Colon (tissue), 2 donors: ENCODE data around the gene CKAP5.
"Not testable (repeated sequence)": the region's sequence is repeated elsewhere in the genome, so short reads cannot be mapped to it uniquely, and the experiment has no call there.

ENCODE experiments used
- FAIRE-seq: peaks from 2 replicates; lab custom pipeline; 2012; peaks lifted over from hg19 to GRCh38; lab: Jason Lieb, UNC
- donor health status: control.
- donor health status: control.

The CKAP5 gene

DNA sequence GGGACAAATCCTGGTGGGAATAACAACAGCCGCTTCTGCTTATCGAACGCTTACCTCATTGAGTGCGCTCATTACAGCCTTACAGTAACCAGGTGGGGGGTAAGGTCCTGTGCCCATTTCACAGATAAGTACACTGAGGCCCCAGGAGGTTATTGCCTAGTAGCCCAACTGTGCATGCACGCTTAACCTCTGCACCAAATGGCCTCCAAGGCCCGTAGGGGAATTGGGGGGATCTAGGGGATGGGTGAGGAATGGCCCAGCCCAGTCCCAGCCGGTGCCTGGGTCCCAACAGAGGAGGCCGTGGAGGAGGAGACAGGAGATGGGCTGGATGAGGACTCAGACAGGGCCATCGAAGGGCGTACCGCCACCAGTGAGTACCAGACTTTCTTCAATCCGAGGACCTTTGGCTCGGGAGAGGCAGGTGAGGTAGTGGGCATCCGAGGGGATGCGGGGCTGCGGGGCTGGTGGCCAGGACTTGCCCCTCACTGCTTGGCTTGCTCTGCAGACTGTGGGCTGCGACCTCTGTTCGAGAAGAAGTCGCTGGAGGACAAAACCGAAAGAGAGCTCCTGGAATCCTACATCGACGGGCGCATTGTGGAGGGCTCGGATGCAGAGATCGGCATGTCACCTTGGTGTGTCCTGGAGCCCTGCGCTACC, 119.7 kb downstream of the CKAP5 start:
- no peak for FAIRE-seq

DNA sequence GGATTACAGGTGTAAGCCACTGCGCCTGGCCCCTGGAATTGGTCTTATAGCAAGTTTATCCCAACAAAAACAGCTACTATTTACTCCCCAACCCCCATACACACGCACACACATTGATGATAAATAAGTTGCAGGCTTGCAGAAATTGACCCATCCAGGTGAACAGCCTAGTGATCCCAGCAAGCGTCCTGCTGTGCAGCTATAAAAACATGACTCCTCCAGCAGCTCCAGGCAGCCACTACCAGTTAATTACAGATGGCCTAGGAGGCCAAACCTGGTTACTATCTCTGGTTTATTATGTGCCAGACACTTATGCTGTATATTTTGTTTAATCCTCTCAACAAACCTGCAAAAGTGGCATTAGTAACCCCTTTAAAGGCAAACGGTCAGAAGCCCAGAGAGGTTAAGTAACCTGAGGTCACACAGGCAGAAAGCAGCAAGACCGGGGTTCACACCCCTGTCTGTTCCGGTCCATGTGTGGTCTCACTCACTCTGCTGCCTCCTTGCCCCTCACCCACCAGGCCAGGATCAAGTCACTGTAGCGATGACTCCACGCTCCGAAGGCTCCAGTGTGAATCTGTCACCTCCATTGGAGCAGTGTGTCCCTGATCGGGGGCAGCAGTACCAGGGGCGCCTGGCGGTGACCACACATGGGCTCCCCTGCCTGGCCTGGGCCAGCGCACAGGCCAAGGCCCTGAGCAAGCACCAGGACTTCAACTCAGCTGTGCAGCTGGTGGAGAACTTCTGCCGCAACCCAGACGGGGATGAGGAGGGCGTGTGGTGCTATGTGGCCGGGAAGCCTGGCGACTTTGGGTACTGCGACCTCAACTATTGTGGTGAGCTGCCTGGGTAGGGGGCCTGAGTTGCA, 120.5 kb downstream of the CKAP5 start:
- no peak for FAIRE-seq

DNA sequence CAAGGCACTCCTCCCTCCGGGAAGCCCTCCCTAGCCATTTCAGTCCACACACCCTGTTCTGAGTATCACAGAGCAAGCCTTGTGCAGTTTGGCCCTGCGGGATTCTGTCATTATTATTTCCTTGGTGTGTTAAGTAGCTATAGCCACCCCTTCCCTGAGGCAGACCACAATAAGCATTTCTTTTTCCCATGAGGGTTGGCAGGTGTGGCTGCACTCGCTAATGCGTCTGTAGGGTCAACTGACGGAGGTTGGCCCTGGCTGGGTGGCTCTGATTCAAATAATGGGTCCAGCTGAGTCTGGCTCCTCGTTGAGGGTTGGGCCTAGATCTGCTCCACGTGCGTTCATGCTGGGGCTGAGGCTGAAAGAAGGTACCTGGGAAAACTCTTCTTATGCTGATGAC, 122.0 kb downstream of the CKAP5 start:
- FAIRE-seq = no peak

DNA sequence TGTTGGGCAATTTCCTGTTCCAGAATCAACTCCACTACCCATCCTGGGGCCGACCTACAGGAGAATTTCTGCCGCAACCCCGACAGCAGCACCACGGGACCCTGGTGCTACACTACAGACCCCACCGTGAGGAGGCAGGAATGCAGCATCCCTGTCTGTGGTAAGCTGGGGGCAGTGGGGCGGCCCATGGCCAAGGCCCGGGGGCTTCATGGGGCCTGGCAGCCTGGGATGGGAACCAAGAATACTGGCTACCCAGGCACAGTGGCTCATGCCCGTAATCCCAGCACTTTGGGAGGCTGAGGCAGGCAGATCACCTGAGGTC, 122.8 kb downstream of the CKAP5 start:
- FAIRE-seq = no peak

DNA sequence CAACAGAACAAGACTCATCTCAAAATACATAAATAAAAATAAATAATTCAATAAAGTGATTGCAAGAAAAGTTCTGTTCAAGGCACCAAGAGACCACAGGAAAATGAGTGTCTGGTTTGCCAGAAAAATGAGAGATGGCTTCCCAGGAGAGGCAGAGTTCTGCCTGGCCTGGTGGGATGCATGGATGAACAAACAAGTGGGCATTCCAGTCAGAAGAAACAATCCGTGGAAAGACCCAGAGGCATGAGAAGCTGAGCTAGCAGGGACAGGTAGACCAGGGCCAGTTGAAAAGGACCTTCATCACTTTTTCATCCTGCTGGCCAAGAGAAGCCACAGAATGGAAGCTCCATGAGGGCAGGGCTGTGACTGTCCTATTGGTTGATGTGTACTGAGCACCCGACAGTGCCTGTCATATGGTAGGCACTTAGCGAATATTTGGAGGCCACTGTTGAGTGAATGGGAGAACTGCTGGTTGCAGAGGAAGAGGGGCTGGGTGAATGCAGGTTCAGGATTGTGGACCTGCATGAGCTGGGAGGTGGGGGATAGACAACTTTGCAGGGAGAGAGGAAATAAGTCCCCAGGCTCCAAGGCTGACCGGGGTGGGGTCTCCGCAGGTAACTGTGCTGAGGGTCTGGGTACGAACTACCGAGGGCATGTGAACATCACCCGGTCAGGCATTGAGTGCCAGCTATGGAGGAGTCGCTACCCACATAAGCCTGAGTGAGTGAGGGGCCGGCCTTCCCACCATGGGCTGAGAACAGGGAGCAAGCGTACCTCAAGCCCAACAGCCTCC, 123.3 kb downstream of the CKAP5 start:
- FAIRE-seq = no peak

DNA sequence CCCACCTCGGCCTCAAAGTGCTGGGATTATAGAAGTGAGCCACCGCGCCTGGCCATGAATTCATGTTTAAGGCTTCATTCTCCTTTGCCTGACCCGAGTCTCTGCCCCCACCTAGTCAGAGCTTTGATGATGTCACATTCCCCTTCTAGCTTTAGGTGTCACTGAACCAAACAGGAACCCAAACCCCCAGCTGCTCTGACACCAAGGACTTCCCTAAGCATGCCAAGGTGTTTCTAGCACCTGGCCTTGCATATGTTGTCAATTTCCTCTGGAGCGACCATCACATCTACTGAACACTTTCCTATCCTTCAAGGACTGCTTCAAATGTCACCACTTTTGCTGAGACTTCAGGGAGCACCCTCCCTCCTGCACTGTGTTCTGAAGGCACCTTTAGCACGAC, 124.8 kb downstream of the CKAP5 start:
- FAIRE-seq = no peak

DNA sequence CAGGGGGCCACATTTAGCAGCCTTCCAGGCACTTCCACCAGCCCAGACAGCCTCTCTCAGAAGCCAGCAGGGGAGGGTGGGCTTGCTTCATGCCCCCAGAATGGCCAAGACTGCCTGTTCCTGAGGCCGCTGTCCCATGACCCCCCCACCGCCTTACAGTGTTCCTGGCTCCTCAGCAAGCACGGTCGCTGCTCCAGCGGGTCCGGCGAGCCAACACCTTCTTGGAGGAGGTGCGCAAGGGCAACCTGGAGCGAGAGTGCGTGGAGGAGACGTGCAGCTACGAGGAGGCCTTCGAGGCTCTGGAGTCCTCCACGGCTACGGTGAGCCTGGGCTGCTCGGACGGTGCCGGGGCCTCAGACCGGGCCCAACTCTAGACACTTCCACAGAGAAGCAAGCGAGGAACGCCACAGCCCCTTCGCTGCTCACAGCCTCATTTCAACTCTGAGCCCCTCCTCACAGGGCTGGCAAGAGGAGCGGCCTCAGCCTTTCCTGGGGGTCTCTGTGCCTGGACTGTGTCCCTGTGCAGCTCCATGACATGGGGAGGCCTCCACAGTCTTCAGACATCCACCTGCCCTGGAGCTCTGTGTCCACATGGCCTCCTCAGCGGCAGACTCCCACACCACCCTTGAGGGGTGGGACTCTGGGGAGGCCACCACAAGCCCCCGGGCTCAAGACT, 126.4 kb downstream of the CKAP5 start:
- no peak for FAIRE-seq

DNA sequence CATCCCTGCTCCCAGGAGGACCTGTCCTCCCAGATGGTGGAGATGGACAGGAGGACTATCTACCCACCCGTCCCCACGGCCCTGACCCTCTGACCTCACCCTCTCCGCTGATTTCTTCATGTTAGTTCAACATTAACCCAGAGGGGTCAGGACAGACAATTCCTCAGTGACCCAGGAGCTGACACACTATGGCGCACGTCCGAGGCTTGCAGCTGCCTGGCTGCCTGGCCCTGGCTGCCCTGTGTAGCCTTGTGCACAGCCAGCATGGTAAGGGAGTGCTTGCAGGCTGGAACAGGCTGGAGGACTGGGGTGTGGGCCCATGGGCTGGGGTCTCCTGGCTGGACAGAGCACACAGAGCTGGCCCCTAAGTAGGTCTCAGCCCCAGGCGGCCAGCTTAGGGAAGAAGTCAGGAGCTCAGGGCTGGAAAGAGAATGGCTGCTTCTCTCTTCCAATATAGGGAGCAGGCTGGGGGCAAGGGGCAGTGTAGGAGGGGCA, 127.0 kb downstream of the CKAP5 start, which contains the start of gene F2:
TSS of gene F2 (plus strand) at position 166 of the 495 bp plus-strand sequence. CDS start at position 189, 23 bp downstream.
- no peak for FAIRE-seq

DNA sequence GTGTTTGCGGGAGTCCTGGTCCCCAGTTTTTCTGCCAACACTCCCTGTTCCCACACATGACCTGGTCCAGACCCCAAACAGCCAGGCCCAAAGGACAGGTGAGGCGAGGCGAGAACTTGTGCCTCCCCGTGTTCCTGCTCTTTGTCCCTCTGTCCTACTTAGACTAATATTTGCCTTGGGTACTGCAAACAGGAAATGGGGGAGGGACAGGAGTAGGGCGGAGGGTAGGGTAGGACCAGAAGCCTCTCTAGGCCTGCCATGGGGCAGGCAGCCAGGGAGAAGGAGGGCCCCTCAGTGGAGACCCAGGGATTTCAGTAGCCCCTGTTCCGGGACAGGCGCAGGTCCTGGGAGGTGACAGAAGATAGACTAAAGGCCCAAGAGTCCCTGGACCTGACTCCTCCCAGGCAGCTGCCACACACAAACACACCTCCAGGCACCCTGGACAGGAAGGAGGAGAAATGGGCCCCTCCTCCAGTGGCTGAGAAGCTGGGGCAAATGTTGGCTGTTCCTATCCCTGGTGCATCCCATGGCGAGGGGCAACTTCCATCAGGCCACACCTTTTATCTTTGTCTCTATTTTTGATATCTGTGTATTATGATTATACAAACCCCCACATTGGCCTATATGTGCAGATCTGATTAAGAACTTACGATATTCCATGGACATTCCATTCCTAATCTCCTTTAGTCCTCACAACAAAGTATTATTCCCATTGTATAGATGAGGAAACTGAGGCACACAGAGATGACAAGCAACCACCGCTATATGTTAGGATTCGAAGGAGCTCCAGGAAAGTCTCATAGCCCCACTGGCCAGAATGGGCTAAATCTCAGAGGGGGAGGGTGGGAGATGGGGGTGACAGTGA, 127.7 kb downstream of the CKAP5 start:
- FAIRE-seq = no peak

DNA sequence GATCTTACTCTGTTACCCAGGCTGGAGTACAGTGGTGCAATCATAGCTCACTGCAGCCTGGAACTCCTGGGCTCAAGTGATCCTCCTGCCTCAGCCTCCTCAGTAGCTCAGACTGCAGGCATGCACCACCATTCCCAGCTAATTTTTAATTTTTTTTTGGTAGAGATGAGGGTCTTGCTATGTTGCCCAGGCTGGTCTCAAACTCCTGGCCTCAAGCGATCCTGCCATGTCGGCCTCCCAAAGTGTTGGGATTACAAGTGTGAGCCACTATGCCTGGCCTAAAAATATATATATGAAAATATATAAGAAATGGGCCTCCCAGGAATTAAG, 128.3 kb downstream of the CKAP5 start:
- FAIRE-seq = not testable (repeated sequence)

DNA sequence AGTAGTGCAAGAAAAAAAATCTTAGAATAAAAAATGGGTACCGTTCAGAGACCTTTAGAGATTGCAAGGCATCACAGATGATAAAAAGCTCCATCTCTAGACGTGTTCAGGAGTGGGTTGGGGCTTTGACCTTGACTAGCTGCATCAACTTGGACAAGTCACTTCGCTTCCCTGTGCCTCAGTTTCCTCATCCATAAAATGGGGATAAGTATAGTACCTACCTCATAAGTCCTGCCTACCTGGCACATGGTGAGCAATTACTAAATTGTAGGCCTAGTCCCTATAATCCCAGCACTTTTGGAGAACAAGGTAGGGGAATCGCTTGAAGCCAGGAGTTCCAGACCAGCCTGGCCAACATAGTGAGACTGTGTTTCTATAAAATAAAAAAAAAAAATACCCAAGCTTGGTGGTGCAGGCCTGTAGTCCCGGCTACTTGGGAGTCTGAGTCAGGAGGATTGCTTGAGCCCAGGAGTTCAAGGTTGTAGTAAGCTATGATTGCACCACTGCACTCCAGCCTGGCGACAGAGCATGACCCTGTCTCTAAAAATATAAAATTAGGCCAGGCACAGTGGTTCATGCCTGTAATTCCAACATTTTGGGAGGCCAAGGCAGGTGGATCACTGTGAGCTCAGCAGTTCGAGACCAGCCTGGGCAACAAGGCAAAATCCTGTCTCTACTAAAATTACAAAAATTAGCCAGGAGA, 133.1 kb downstream of the CKAP5 start:
- no peak for FAIRE-seq

DNA sequence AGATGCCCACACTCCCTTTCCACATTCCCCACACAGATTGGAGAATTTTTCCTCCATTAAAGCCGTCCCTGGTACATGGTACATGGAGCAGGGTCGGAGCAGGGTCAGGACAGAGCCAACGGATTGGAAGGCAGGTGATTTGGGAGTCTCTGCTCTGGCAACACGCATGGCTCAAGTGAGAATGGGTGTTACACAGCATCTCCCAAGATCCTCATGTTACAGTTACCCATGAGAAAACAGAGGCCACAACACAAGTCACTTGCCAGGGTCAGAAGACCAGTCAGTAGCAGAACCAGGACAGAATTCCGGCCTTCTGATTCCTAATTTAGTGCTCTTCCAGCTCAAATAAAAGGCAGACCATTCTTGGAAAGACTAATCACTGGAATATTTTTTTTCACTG, 134.8 kb downstream of the CKAP5 start:
- FAIRE-seq = no peak

DNA sequence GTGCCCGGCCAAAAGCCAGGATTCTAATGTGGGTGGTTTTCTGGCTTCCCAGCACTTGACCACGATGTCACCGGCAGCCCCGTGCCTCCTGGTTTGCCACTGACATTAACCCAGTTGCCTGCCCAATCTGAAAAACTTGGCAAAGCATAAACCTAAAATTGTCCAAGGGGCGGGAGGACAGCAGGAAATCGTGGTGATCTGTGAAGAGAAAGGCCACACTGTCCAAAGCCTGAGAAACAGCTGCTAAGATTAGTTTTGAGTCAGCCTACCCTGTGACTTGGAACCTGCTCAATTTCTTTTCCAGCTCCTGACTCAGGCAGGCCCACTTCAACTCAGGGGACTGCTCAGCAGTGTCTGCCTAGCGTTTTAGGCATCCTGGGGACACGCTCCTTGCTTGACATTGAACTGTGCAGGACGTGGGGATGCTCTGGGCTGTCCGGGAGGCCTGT, 135.2 kb downstream of the CKAP5 start:
- no peak for FAIRE-seq

DNA sequence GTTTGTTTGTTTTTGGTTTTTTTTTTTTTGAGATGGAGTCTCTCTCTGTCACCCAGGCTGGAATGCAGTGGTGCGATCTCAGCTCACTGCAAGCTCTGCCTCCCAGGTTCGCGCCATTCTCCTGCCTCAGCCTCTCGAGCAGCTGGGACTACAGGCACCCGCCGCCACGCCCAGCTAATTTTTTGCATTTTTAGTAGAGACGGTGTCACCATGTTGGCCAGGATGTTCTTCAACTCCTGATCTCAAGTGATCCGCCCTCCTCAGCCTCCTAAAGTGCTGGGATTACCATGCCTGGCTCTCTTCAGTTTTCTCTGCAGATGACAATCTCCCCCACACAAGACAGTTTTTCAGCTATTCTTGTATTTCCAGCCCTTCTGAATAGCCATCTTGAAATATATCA, 136.7 kb downstream of the CKAP5 start:
- not testable (repeated sequence) for FAIRE-seq

DNA sequence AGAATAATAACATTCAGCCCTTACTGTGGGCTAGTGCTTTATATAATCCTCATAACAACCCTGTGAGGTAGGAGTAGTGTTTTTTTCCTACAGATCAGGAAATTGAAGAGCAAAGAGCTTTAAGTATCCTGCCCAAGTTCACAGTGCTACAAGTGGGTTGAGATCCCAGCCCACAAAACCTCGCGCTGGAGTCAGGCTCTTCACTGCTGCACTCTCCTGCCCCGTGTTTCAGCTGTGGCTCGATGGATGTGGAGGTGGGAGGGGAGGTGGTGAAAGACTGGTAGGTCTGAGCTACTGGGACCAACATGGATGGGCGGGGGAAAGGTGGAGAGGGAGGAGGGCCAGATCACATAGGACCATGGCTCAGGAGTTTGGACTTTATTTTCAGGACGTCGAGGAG, 139.2 kb downstream of the CKAP5 start:
- FAIRE-seq = no peak

DNA sequence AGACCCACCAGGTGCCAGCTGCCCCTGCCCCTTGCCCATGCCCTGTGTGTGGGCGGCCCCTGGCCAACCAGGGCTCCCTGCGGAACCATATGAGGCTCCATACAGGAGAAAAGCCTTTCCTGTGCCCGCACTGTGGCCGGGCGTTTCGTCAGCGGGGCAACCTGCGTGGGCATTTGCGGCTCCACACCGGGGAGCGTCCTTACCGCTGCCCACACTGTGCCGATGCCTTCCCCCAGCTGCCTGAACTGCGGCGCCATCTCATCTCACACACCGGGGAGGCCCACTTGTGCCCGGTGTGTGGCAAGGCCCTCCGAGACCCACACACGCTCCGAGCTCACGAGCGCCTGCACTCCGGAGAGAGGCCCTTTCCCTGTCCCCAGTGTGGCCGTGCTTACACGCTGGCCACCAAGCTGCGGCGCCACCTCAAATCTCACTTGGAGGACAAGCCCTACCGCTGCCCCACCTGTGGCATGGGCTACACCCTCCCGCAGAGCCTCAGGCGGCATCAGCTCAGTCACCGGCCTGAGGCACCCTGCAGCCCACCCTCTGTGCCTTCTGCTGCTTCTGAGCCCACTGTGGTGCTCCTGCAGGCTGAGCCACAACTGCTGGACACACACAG, 140.9 kb downstream of the CKAP5 start:
- FAIRE-seq = no peak

DNA sequence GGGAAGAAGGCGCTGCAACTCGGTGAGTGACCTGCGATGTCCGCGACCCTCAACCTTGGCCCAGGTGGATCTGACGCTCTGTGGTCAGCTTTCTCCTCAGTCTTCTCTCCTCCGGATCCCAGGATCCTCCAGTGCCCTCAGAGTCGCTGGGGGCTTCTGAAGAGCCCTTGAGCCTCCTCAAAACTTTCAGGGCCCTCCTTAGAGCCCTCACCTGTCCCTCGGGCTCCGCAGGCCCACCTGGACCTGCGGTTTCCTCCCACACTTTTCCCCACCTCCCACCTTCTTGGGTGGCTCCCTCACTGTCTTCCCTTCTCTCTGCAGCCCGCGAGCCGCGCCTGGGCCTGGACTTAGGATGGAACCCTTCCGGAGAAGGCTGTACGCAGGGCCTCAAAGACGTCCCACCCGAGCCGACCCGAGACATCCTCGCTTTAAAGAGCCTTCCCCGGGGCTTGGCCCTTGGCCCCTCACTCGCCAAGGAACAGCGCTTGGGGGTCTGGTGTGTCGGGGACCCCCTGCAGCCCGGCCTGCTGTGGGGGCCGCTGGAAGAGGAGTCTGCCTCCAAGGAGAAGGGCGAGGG, 144.9 kb downstream of the CKAP5 start:
- FAIRE-seq = no peak

DNA sequence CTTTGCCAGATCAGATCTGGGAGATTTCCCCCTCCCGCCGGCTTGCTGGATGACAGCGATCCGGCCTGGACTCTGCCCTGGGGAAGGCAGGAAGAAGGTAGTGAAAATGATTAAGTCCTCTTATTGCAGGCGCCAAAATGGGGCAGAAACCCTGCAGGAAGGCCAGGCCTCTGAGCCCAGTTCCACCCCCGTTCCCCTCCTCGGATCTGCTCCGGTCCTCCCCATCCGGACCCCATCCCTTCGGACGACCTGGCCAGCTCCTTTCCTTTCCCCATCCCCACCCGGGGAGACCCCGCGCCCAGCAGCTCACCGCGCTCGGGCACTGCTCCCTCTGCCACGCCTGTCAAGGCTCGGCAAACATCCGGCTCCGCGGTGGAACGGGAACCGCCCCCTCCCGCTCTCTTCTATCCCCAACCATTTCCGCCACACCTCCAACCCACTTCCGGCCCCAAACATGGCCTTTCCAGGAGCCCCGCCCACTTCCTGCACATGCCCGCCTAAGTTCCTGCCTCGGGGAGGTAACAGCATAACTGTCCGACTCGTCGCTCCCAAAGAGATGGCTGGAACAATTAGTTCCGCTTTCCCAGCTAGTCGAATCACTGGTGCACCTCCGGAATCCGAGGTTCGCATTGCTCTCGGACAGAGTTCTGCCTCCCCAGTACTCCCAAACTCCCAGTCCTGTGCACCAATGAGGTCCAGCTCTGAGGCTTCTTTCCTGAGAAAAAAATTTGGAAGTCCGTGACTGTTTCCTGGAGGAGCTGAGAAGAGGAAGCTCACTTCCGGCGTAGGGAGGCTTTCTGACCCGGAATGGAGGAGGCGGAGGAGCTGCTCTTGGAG, 145.6 kb downstream of the CKAP5 start, which contains the start of the genes ARHGAP1 and ZNF408:
TSS of gene ARHGAP1 (minus strand) at position 379 of the 837 bp plus-strand sequence. CDS start 4,512 bp downstream, outside the sequence.
TSS of gene ZNF408 (plus strand) at position 791 of the 837 bp plus-strand sequence. CDS start at position 808, 17 bp downstream.
- peak; percentile 43 for FAIRE-seq
